HG03060 (cell line): ENCODE measurements around the gene PITPNM3.

Experiments used
- ATAC-seq: cut with Tn5 transposase; IDR thresholded peaks from one replicate; pipeline ENCODE4 v1.9.1; 2021; ENCODE audit warnings: low read depth, moderate number of reproducible peaks; ENCODE audit not compliant: unreplicated experiment

The PITPNM3 gene

DNA sequence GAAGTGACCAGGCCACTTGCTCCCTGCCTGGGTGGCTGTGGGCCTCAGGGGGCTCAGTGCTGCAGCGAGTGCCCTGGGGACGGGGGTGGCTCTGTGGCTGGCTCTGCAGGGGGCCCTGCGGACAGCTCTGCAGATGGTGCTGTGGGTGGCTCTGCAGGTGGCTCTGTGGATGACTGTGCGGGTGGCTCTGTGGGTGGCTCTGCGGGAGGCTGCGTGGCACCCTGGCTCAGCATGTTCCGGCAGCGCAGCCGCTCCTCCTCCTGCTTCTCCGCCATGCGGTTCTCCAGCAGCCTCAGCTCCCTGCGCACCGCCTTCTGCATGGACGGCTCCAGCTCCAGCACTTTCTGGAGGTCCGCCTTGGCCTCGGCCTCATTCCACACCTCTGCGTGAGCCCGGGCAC lies 130.9 kb downstream of the PITPNM3 start:
- ATAC-seq, result no peak

DNA sequence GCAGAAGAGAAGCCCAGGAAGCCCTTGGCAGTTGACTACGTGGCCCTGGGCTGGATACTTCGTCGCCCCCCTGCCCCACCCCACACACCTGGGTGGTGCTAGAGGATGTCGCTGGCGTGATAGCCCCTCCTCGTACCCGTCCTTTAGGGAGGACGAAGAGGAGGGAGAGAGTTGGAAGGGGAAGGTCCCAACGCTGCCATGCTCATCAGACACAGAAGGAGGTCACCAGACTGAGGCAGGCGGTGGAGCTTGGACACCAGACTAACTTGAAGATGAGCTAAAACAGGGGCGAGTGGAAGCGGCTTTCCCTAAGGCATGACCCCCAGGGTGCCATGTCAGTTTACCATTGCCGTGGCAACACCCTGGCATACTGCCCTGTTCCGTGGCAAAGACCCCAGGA lies 132.4 kb downstream of the PITPNM3 start:
- no peak for ATAC-seq

DNA sequence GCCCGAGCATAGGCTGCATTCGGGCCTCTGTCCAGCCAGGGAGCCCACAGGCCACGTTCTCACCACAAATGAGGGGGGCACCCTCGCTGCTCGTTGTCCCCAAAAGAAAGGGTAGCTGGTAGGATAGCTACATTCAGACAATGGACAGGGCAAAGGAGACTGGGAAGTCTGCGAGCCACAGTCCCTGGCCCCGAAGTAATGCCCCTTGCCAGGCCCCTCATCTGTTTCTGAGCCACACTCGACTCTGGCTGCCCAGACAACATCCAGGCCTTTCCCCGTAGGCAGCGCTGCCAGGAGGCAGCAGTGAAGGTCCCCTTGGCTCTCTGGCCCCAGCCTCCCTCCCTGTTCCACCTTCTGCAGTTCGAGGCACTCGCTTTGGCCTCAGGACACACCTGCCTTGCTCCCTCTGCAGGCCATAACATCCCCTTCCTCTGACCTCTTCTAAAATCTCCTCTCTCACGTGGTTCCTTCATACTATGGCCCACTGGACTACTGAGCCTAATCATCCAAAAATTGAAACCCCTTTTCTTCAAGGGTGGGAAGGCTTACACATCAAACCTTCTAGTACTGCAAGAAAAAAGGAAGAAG lies 133.6 kb downstream of the PITPNM3 start:
- ATAC-seq, result no peak

DNA sequence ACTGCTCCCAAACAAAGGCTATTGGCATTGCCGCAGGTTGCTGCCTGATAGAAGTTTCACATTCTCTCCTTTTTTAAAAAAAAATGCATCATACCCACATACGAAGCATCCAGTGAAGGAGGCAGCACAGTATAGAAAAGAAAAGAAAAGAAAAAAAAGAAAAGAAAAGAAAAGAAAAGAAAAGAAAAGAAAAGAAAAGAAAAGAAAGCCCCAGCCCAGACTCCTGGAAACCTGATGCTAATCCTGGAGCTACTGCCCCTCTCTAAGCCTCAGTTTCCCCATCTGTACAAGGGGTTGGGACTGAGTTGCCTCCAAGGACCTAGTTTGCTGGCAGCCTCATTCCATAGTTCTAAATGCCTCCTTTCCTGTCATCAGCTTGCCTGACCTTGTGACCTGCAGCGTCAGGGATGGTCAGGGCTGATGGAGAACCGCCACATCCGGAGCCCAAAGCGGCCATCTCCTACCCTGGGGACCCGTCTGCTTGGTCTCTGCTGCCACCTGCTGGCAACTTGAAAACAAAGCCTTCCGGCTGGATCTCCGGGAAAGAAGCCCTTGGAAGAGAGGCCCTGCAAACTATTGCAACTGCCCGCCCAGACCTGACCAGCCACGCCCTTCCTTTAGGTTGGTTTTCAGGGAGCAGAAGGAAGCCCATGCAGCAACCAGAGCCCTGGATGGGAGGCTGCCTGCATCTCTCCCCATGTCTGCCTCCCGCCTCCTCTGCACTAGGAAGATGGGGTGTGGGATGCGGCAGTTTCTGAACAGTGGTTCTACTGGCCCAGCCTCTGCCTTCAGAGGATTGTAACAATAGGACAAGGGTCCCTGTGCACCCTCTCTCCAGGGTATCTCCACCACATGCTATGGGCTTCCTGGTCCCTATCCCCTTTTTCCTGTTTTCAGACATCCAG lies 134.4 kb downstream of the PITPNM3 start:
- ATAC-seq, result no peak

DNA sequence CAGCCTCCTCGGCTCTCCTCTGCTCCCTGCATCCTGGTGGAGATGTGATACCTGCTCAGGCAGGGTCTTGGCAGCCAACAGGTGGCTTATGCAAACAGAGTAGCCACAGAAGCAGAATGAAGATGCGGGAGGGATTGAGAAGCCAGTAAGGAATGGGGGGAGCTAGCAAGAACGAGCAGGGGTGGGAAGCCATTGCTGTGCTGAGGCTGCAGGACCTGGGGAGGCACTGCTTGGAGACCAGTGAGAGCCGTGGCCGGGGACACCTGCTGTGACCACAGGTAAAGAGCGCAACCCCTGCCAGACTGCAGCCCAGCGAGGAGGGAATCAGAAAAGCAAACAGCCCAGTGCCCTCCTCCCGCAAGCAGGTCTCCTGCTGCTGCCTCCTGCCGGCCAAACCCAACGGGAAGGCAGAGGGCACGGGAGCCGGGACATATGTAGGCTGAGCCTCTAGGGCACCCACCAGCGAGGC lies 136.1 kb downstream of the PITPNM3 start:
- ATAC-seq, result no peak

DNA sequence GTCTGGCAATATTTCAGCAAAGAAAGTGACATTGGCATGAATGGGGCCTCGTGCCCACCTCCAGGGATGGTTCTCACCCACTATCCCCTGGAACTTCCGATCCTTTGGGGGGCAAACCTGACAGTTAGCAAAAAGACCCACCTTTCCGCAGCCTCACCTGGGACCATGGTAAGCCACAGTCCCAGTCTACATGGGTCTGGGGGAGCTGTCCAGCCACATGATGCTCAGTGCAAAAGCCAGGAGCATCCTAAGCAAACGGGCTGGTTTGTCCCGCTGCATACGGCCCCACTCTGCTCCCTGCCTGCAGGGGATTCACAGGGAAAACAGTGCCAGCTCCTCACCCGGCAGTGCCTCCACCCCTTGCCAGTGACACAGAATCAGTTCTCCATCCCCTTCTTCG lies 140.7 kb downstream of the PITPNM3 start:
- ATAC-seq, result no peak

DNA sequence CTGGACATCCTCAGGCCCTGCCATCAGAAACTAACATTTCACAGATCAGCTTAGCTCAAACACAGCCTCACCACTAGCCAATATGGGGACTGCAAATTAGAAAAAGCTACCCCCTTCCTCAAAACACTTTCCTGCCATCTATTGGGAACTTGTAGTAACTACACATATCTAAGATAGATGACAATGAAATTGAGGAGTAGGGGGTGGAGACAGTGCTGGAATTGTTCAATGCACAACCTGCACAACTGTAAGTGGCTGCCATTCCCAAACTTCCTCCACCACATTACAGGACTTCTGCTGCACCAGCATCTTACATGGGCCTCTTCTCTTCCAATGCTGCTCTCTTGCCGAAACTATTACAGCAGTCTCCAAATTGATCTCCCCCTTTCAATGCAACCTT lies 143.3 kb downstream of the PITPNM3 start:
- no peak for ATAC-seq

DNA sequence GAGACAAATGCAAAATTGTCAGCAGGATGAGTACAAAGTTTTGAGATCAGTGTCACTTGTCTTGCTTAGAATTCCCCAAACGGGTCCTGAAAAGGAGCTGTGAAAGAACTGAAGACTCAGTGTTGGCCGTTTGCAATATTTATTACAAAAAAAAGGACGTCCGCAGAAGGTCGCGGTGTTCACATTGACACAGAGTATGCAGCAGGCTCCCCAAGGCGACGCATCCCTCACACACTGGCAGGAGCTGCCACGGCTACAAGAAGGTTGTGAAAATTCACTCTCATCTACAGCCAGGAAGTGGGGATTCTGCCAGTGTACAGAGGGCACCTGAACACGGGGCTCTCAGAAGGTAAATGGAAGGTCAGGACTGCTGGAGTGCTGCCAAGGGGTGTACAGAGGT lies 147.6 kb downstream of the PITPNM3 start:
- no peak for ATAC-seq

DNA sequence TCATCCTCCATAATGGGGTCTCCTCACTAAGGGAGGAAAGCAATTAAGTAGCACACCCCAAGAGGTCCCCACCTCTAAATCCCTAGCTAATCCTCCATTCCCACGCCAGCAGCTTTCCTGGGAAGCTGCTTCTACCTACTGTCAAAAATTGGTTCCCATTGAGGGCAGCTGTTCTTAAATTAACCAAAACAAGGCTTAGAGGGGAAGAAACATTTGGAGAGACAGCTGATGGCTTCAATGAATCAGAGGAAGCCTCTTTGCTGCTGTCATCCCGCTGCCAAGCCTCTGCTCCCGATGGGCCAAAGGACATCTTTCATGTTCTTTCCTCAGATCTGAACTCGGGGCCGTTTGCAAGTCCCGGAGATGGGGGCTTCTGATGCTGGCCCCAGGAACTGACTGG lies 148.1 kb downstream of the PITPNM3 start:
- no peak for ATAC-seq

DNA sequence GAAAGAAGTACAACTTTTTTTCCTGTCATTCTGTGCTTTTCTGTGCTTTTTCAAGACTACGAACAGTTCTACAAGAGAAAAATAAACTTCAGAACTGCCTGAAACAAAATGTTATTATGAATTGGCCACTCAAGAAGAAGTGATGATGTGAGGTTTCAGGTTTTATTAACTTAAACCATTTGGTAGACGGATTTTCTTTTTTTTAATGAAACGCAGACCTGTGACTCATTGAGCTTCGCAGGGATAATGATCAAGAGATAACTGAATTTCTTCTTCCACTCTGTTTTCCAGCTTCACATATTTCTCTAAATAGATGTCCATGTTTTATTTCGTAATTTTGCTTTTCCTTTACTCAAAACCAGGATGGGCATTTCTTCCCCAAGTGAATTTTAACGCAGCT lies 154.1 kb downstream of the PITPNM3 start:
- no peak for ATAC-seq
